ENCODE data around the gene TP53I3.
"Not testable (repeated sequence)": the region's sequence is repeated elsewhere in the genome, so short reads cannot be mapped to it uniquely, and the experiment has no call there.

Gene TP53I3

DNA sequence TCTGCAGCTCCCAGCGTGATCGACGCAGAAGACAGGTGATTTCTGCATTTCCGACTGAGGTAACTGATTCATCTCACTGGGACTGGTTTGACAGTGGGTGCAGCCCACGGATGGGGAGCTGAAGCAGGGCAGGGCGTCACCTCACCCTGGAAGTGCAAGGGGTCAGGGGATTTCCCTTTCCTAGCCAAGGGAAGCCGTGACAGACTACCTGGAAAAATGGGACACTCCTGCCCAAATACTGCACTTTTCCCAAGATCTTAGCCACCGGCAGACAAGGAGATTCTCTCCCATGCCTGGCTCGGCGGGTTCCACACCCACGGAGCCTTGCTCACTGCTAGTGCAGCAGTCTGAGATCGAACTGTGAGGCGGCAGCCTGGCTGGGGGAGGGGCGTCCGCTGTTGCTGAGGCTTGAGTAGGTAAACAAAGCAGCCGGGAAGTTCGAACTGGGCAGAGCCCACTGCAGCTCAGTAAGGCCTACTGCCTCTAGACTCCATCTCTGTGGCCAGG, 10.6 kb upstream of the TP53I3 start:
- DNase-seq, result not testable (repeated sequence)

DNA sequence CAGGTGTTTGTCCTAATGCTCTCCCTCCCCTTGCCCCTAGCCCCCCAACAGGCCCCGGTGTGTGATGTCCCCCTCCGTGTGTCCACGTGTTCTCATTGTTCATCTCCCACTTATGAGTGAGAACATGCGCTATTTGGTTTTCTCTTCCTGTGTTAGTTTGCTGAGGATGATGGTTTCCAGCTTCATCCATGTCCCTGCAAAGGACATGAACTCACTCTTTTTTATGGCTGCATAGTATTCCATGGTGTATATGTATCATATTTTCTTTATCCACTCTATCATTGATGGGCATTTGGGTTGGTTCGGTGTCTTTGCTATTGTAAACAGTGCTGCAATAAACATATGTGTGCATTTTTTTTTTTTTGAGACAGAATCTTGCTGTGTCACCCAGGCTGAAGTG, 8.6 kb upstream of the TP53I3 start:
- DNase-seq, result not testable (repeated sequence)

DNA sequence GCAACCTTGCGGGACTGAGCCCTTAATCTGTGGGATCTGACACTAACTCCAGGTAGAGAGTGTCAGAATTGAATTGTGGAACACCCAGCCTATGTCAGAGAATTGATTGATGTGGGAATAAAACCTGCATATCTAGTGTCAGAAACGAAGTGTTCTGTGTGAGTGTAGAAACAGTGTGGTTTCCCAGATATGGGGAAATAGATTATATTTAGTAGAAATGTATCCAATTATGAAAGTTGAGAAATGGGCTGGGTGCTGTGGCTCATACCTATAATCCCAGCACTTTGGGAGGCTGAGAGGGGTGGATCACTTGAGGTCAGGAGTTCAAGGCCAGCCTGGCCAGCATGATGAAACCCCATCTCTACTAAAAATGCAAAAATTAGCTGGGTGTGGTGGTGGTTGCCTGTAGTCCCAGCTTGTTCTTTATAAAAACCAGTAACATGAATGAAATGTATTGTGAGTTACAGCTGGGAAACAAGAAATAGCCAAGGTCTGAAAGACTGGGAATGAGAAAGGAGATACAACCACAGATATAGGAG, 4.3 kb upstream of the TP53I3 start:
- no peak for DNase-seq

DNA sequence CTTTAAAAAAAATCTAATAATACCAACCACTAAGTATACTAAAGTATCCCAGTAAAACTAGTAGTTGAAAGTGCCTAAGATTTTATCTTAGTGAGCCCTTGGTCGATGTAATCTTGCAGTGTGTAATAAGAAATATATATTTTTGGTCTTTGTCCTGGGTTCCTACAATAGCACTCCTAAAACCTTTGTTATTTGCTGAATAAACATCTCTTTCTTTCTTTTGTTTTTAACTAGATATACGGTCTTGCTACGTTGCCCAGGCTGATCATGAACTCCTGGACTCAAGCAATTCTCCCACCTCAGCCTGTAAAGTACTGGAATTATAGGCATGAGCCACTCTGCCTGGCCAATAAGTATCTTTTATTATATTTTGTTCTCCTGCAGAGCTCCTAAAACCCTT, 2.4 kb upstream of the TP53I3 start:
- DNase-seq, result no peak

DNA sequence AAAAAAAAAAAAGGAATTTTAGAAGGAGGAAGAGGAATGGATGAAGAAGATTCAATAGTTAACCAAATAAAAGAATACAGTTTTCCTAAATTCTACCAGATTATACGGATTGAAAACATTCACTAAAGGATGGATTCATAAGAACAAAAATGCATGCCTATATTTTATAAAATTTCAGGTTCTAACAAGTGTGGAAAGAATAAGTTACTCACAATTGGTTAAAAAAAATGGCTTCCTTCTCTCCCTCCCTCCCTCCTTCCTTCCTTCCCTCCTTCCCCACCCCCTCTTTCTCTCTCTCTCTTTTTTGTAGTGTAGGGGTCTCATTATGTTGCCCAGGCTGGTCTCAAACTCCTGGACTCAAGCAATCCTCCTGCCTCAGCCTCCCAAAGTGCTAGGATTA, 1.6 kb upstream of the TP53I3 start:
- no peak for DNase-seq

DNA sequence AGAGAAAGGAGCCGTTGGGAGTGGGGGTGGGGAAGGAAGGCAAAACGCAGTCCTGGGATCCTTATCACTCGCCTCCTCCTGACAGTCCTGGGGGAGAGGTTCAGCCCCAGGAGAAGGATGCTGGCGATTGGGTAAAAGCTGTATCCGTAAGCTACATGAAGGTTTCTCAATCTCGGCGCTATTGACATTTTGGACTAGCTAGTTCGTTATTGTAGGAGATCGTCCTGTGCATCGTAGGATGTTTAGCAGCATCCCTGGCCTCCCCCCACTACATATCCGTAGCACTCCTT, 511 bp upstream of the TP53I3 start:
- no peak for DNase-seq

DNA sequence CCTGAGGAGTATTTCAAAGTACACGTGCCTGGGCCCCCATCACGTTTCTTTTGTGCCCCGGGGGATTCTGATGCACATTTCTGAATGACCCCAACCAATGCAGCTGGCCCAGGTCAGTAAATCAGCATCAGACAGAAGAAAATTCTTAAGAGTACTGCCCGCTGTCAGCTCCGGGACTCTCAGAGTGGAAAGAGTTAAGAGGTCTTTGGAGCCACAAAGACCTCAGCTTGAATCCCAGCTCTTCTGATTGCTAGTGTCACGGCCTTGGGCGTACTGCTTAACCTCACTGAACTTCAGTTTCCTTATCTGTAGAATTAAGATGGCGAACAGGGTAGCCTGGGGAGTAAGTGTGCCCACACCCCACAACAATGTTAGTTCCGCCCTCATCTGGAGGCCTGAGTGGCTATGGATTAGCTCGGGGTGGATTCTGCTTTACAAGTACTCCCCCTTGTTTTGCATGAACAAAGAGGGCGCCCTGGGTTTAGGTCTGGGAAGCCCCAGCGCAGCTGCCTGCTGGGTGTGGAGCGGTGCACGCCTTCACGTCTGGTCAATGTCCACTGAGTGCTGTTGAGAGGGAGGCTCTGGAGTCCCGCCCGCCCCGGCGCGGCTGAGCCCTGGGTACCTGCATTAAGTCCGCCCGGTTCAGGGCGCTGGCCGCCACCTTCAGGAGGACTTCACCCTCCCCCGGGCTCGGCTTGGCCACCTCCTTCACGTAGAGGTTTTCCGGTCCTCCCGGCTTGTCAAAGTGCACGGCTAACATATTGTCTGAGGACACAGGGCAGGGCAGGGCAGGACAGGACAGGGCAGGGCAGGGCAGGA, 858 bp downstream of the TP53I3 start:
- peak; percentile 87 for DNase-seq

DNA sequence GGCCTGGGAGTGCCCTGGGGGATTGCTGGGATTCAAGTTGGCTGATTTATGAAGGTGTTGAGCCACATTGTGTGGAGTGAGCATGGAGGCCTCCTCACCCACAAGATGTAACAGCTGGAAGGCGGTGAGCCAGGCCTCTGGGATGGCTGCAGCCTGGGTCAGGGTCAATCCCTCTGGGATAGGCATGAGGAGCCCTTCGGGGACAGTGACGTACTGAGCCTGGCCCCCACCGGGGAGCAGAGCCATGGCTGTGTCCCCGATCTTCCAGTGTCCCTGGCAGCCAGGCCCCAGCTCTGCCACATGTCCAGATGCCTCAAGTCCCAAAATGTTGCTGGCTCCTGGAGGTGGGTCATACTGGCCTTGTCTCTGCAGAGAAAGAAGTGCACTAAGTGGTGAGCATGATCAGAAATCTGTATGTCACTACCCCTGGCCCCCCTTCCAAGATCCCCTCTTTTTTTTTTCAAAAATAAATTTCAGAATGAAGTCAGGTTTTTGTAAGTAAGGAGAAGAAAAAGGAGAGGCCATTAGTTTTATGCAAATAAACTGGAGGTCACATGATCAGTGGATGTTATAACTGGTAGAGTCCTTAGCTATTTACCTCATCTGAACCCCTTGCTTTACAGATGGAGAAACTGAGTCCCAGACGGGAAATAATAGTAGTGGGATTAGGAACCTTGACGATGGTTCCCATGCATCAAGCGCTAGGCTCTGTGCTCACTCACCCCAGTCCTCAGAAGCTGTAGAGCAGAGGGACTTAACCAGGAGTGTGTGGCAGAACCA, 1.7 kb downstream of the TP53I3 start:
- no peak for DNase-seq

DNA sequence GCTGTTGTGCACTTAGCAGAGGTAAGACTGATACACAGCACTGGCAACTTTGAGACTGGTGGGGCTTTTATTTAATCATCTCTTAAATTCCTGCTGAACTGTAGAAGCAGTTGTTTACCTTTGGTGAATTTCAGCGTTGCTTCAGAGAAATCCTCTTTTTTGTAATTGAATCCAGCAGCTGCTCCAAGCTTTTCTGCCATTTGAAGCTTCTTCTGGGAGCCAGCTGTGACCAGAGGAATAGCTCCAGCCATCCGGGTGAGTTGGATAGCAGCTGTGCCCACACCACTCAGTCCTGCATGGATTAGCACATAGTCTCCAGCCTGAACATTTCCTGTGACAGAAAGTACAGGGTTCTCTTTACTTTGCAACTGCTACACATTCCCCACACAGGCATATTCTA, 3.9 kb downstream of the TP53I3 start:
- DNase-seq, result peak; percentile 30

DNA sequence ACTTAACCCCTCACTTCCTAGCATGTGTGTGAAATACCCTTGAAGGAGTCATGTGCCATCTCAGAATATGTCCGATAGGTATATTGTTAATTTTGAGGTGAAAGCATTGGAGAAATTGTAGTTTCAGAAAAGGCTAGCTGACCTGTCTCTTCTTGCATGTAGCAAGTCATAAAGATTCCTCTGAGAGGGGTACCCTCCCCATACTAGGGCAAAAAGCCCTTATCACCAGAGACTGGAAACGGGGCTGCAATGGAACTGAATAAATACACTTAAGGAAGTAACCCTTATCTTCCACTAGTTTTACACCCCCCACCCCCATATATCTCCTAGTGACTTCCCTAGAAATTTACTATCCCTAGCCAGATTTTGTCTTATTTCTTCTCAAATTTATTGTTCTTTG, 6.8 kb downstream of the TP53I3 start:
- no peak for DNase-seq

DNA sequence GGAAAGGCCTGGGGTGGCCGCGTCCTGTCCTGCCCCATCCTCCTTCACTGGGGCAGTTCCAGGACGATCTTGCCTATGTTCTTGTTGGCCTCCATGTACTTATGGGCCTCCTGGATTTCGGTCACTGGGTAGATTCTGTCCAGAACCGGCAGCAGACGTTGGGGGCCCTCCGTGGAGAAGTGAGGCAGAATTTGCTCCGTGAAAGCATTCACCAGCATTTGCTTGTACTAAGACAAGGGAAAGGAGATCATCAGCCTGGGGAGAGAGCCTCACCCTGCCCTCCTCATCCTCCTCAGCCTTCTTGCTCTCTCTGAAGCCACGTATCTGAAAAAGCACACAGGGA, 7.1 kb downstream of the TP53I3 start:
- no peak for DNase-seq

DNA sequence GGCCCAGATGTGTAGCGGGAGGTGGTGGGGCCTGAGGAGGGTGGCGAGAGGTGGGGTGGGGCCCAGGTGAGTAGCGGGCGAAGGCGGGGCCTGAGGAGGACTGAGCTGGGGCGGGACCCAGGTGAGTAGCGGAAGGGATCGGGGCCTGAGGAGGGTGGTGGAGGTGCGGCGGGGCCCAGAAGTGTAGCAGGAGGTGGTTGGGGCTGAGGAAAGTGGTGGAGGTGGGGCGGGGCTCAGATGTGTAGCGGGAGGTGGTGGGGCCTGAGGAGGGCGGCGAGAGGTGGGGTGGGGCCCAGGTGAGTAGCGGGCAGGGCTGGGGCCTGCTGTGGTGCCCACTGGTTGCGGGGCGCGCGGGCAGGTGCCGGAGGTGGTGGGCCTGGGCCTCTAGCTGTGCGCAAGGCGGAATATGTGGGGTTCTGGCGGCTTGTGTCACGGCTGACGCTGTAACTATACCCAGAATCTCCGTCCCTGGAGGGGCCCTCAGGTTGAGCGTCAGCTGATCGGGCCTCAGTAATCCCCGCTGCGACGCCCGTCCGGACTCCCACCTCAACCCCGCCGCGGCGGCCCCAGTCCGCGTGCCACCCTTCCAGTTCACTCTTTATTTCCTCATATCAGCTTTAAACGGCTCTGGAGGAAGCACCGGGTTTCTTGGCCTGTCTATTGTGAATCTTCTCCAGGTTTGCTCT, 7.6 kb downstream of the TP53I3 start:
- DNase-seq, result no peak

DNA sequence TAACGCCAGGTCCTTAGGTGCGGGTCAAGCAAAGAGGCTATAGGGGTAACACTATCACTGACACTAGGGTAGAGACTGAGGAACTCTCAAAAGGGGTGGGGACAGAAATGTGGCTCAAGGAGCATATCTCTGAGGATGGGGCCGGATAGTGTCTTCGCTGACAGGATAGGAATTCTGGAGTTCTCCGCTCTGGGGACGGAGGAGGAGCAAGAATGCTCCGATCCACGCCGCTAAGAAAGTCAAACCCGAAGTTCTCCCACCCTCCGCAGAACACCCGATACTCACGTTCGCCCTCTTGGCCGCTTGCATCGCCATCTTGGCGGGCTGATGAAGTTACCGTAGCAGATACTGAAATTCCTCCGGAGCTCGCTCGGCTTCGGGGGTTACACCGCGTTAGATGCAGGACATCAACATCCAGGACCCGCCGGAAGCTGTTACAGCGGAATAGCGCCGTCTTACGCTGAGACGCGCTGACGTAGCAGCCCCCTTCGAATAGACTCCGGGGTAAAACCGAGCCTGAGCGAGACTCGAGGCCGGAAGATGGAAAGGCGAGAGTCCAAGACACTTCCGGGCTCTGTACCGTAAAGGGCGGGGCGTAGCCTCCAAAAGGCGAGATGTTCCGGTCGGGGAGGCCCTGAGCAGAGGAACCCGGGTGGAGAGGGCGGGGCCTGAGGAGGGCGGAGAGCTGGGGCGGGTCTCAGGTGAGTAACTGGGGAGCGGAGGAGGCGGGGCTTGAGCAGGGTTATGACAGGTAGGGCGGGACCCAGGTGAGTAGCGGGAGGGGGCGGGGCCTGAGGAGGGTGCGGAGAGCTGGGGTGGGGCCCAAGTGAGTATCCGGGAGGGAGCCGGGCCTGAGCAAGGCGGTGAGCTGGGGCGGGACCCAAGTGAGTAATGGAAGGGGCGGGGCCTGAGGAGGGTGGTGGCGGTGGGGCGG, 8.5 kb downstream of the TP53I3 start, which contains the start of gene SF3B6:
Gene SF3B6, minus strand, starts transcription at position 412 of the 934 bp plus-strand sequence. Its CDS starts 97 bp downstream, at position 315.
- peak; percentile 98 for DNase-seq

DNA sequence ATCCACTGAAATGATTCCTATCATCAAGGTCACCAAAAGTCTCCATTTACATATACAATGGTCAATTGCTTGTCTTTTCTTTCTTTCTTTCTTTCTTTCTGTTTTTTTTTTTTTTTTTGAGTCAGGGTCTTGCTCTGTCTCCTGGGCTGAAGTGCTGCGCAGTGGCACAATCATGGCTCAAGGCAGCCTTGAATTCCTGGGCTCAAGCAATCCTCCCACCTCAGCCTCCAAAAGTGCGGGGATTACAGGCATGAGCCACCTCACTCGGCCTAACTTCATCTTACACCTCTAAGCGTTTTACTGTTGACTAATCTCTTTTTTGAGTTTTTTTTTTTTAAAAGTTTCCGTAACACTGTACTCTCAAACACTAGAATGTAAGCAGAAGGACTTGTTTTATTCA, 9.4 kb downstream of the TP53I3 start:
- DNase-seq, result no peak

DNA sequence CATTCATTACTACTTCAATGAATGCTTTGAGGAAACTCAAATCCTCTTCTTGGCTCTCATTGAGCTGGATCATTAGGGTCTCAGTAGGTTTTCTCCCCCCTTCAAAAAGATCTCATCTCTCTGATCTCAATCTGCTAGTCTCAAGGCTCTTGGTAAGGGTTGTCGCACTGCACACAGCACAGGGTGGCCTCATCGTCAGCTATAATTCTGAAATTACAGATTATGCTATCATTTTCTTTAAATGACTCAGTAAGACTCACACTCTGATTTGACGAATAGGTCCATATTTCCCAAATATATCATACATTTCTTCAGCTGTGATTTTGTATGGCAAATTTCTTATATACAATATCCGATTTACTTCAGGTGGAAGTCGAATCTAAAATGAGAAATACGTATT, 10.8 kb downstream of the TP53I3 start:
- DNase-seq, result no peak

DNA sequence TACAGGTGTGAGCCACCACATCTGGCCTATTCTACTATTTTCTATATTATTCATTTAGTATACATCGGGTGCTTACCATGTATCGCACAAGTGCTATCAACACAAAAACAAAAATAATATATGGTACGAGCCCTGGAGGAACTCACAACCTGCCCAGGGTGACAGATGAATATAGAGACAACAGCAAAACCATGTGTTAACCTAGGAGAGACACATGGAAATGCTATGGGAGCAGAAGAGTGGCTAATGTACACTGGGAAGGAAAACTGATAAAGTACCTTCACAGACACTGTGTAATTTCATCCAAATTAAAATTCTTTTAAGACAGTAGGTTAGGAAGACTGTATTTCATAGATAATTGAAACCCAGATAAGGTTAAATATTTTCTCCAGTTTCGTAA, 12.4 kb downstream of the TP53I3 start:
- DNase-seq, result no peak

DNA sequence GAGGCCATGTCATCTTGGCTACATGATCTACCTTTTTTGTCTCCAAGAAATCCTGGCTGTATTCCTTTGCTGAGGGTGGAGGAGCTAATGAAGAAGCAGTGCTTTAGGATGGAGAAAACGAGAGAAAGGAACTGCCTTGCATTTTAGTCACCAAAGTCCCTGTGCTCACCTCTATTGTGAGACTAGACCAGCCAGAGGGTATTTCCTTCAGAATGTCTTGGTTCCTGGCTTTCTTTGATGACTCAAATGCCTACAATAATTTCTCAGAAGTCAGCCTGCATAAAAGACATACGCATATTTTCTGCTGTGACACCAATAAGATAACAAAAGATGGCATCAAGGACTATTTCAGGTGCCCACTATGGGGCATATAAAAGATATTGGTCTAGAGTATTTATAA, 19.3 kb downstream of the TP53I3 start:
- no peak for DNase-seq

DNA sequence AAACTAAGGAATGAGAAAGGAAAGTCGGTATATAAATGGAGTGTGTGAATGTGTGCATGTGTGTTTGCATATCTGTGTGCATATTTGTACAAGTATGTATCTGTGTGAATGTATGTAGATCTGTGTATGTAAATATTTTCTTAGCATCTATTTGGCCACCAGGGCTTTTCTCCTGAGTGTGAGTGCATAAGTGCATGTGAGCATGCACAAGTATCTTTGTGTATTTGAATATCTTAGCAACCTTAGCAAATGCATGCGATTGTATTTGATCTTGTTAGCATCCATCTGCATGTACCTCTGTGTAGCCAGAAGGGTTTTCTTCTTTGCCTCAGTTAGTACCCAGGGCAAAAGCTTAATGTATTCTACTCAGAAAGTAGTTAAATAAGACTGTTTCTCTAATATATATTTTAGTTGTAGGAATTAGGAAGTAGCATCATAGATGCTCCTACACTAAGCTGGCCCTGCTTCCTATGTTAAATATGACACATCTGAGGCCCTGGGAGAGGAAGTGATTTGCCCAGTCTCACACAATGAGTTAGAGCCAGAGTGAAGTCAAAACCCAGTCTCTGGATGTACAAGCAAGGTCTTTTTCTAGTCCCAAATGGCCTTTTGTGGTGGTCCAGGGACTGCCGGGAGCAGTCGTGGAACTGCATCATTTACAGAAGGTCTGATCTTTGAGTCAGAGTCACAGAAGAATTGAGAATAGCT, 25.9 kb downstream of the TP53I3 start:
- DNase-seq, result no peak

DNA sequence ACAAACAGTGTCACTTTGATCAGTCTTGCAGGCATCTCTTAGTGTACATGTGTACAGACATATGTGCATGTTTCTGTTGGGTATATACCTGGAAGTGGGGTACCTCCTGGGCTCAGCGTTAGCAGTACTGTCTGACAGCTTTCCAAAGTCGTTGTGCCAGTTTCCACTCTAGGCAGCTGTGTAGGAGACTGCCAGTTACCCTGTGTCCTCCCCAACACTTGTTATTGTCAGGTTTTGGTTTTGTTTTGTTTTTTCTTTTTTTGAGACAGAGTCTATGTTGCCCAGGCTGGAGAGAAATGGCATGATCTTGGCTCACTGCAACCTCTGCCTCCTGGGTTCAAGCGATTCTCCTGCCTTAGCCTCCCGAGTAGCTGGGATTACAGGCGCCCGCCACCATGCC, 28.9 kb downstream of the TP53I3 start:
- no peak for DNase-seq

DNA sequence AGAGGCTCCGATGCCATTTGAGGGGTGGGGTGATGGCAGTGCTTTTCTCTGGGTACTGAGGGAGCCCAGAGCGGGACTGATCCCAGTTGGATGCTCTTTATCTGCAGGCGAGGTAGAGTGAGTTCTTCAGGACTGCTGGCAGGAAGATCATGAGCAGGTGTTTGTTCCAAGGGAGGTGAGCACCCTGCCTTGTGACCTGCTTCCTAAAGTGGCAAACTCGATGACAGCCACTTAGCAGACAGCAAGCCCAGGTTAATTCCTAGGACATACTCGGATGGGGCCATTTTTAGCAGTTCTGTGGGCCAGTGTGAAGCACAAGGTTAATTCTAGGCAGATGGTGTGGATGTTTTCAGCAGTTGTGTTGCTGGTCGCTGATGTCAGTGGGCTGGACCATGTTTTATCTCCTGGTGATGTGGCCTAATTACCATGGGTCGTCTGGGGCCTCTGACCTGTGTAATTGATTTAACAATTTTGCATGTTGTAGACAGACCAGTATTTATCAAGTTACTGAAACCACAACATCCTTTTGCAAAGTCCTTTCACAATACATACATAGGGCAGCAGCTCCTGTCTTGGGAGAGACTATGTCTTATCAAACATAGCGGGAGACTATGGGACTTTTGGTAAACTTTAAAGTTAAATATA, 30.1 kb downstream of the TP53I3 start:
- no peak for DNase-seq

DNA sequence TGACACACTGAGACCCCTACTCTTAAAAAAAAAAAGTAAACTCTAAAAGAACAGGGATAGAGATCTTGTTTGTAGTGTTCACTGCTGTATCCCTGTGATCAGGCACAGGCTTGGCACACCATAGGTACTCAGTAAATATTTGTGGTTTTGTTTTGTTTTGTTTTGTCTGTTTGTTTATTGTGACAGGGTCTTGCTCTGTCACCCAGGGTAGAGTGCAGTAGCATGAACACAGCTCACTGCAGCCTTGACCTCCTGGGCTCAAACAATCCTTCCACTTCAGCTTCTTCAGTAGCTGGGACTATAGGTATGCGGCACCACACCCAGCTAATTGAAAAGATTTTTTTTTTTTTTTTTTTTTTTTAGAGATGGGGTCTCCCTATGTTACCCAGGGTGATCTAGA, 31.7 kb downstream of the TP53I3 start:
- DNase-seq, result no peak
